Fibroblast of mammary gland (primary cell): ENCODE data around the gene OTOGL.

Experiments used
- DNase-seq: peaks from one replicate; pipeline ENCODE4 v3.0.0-alpha.2; 2010; ENCODE audit warnings: low read depth
- H3K4me3 ChIP-seq: 2 replicates; pipeline ENCODE4 v1.5.1; 2011; ENCODE audit warnings: low read depth, mild to moderate bottlenecking, low read length, moderate library complexity; ENCODE audit not compliant: control insufficient read depth
- CTCF ChIP-seq: conservative IDR thresholded peaks from 2 replicates; pipeline ENCODE4 v1.5.1; 2011; ENCODE audit warnings: low read depth, low read length, inconsistent platforms; ENCODE audit not compliant: control insufficient read depth, insufficient read depth

OTOGL gene

GRCh38 chr12:80162177-80162576 lies 62.8 kb downstream of the OTOGL start:
- no peak for DNase-seq
- TF ChIP-seq CTCF, result no peak
- H3K4me3 ChIP-seq, result no peak overlapping the region

GRCh38 chr12:80165746-80166145 lies 66.4 kb downstream of the OTOGL start:
- no peak overlapping the region for H3K4me3 ChIP-seq
- no peak for DNase-seq
- TF ChIP-seq CTCF, result no peak

GRCh38 chr12:80166751-80167150 lies 67.4 kb downstream of the OTOGL start:
- TF ChIP-seq CTCF, result no peak
- H3K4me3 ChIP-seq, result no peak overlapping the region
- no peak for DNase-seq

GRCh38 chr12:80168936-80169335 lies 69.6 kb downstream of the OTOGL start:
- no peak for DNase-seq
- TF ChIP-seq CTCF, result no peak
- H3K4me3 ChIP-seq, result no peak overlapping the region

- no peak for TF ChIP-seq CTCF
- DNase-seq, result no peak
- no peak overlapping the region for H3K4me3 ChIP-seq
Measured at GRCh38 chr12:80170915-80171314, 71.6 kb downstream of the OTOGL start.

GRCh38 chr12:80173083-80173864 lies 73.9 kb downstream of the OTOGL start:
- no peak overlapping the region for H3K4me3 ChIP-seq
- TF ChIP-seq CTCF, result no peak
- DNase-seq, result no peak
